Measurements from ENCODE around the gene TMEM245. TPM values are rescaled to one million over a fixed set of nuclear protein-coding genes. Genes with fewer than 3 reads are reported as not detected.
A peak's percentile ranks its signal among the peaks of the same experiment; 100 is the strongest.

Gene TMEM245
- total and polyA plus RNA-seq, 2 experiments from 2014 or later = 20.8 to 30.2 TPM

- H3K4me3 ChIP-seq = no peak overlapping the region
- WGBS, 2 experiments (ENCODE audit: low coverage in 1 of 2, low lambda C conversion rate in 2 of 2, missing lambda C conversion rate in 2 of 2) = 80 to 81% methylated on average over 2 of the region's 2 CpGs
- no peak overlapping the region for H3K27ac ChIP-seq
- no peaks in the 10 kb centered on the region for H3K36me3 ChIP-seq (ENCODE audit: low read depth)
- H3K9me3 ChIP-seq (ENCODE audit: low read depth) = no peaks in the 10 kb centered on the region
- H3K27me3 ChIP-seq (replicated peaks; ENCODE audit: insufficient read depth) = no peaks in the 10 kb centered on the region
- peaks cover 2% of the 10 kb centered on the region for H3K79me2 ChIP-seq (ENCODE audit: insufficient read depth)
- H3K4me2 ChIP-seq (ENCODE audit: unreplicated experiment) = no peak overlapping the region
- no peak for TF ChIP-seq EZH2 (IDR thresholded peaks at IDR 0.05; ENCODE audit: insufficient read depth, poor library complexity, severe bottlenecking)
- TF ChIP-seq EZH2phosphoT487 (IDR thresholded peaks at IDR 0.05; ENCODE audit: insufficient read depth, low read depth) = no peak
- H4K20me1 ChIP-seq (ENCODE audit: insufficient read depth) = no peaks in the 10 kb centered on the region
- H3K9ac ChIP-seq = no peak overlapping the region
- H3K9me2 ChIP-seq (ENCODE audit: insufficient read depth) = no peaks in the 10 kb centered on the region
- H3K4me1 ChIP-seq (ENCODE audit: insufficient read depth) = peaks cover 4% of the 10 kb centered on the region
- no peak overlapping the region for H2AFZ ChIP-seq
- in situ Hi-C loops (cut with MboI) = no loop called here
- DNase-seq = no peak
- H3F3A ChIP-seq (ENCODE audit: insufficient read depth) = no peaks in the 10 kb centered on the region
Measured at GRCh38 chr9:109124121-109124520, 4.4 kb upstream of the TMEM245 start.

GRCh38 chr9:109122726-109123621, 3.2 kb upstream of the TMEM245 start:
- in situ Hi-C loops (cut with MboI) = no loop called here
- H3F3A ChIP-seq (ENCODE audit: insufficient read depth) = no peaks in the 10 kb centered on the region; the same call in none of the 2 replicates
- no peak overlapping the region for H3K9ac ChIP-seq
- no peaks in the 10 kb centered on the region for H3K9me2 ChIP-seq (ENCODE audit: insufficient read depth)
- 68 to 75% methylated on average over 12 of the region's 12 CpGs for WGBS, 2 experiments (ENCODE audit: low coverage in 1 of 2, low lambda C conversion rate in 2 of 2, missing lambda C conversion rate in 2 of 2)
- no peaks in the 10 kb centered on the region for H3K27me3 ChIP-seq (replicated peaks; ENCODE audit: insufficient read depth)
- no peaks in the 10 kb centered on the region for H3K9me3 ChIP-seq (ENCODE audit: low read depth)
- no peak overlapping the region for H3K4me3 ChIP-seq
- H3K27ac ChIP-seq = no peak overlapping the region
- peaks cover 11% of the 10 kb centered on the region for H3K4me1 ChIP-seq (ENCODE audit: insufficient read depth)
- TF ChIP-seq EZH2 (IDR thresholded peaks at IDR 0.05; ENCODE audit: insufficient read depth, poor library complexity, severe bottlenecking) (no peak), EZH2phosphoT487 (IDR thresholded peaks at IDR 0.05; ENCODE audit: insufficient read depth, low read depth) (no peak)
- peaks cover 14% of the 10 kb centered on the region for H3K79me2 ChIP-seq (ENCODE audit: insufficient read depth)
- no peak for DNase-seq
- H4K20me1 ChIP-seq (ENCODE audit: insufficient read depth) = 0 out of 2 replicates have a peak, but pooled peaks cover 6% of the 10 kb centered on the region
- no peak overlapping the region for H2AFZ ChIP-seq
- no peaks in the 10 kb centered on the region for H3K36me3 ChIP-seq (ENCODE audit: low read depth)
- H3K4me2 ChIP-seq (ENCODE audit: unreplicated experiment) = no peak overlapping the region

GRCh38 chr9:109121232-109121796, 1.6 kb upstream of the TMEM245 start:
- H3K27ac ChIP-seq = no peak overlapping the region
- no peaks in the 10 kb centered on the region for H3K9me3 ChIP-seq (ENCODE audit: low read depth)
- in situ Hi-C loops (cut with MboI) = no loop called here
- 0 out of 2 replicates have a peak, but pooled peaks cover 10% of the 10 kb centered on the region for H4K20me1 ChIP-seq (ENCODE audit: insufficient read depth)
- no peak for TF ChIP-seq EZH2 (IDR thresholded peaks at IDR 0.05; ENCODE audit: insufficient read depth, poor library complexity, severe bottlenecking)
- no peak for TF ChIP-seq EZH2phosphoT487 (IDR thresholded peaks at IDR 0.05; ENCODE audit: insufficient read depth, low read depth)
- H3K36me3 ChIP-seq (ENCODE audit: low read depth) = no peaks in the 10 kb centered on the region
- H3K9me2 ChIP-seq (ENCODE audit: insufficient read depth) = no peaks in the 10 kb centered on the region
- no peak overlapping the region for H3K9ac ChIP-seq
- no peak for DNase-seq
- H3F3A ChIP-seq (ENCODE audit: insufficient read depth) = no peaks in the 10 kb centered on the region; the same call in none of the 2 replicates
- H3K4me2 ChIP-seq (ENCODE audit: unreplicated experiment) = no peak overlapping the region
- no peaks in the 10 kb centered on the region for H3K27me3 ChIP-seq (replicated peaks; ENCODE audit: insufficient read depth)
- H3K4me3 ChIP-seq = no peak overlapping the region
- H2AFZ ChIP-seq = no peak overlapping the region
- 80 to 81% methylated on average over 11 of the region's 11 CpGs for WGBS, 2 experiments (ENCODE audit: low coverage in 1 of 2, low lambda C conversion rate in 2 of 2, missing lambda C conversion rate in 2 of 2)
- H3K4me1 ChIP-seq (ENCODE audit: insufficient read depth) = peaks cover 18% of the 10 kb centered on the region
- H3K79me2 ChIP-seq (ENCODE audit: insufficient read depth) = peaks cover 30% of the 10 kb centered on the region

- Histone ChIP-seq H3K9ac (peak overlapping the region; percentile 49; the same call in 1 of the 2 replicates), H3K36me3 (ENCODE audit: low read depth) (no peaks in the 10 kb centered on the region), H2AFZ (peak overlapping the region; percentile 88), H3K4me3 (peak overlapping the region; percentile 49), H3K79me2 (ENCODE audit: insufficient read depth) (peaks cover 40% of the 10 kb centered on the region), H3K9me3 (ENCODE audit: low read depth) (no peaks in the 10 kb centered on the region), H3F3A (ENCODE audit: insufficient read depth) (no peaks in the 10 kb centered on the region; the same call in none of the 2 replicates), H4K20me1 (ENCODE audit: insufficient read depth) (0 out of 2 replicates have a peak, but pooled peaks cover 10% of the 10 kb centered on the region), H3K27me3 (replicated peaks; ENCODE audit: insufficient read depth) (no peaks in the 10 kb centered on the region), H3K4me1 (ENCODE audit: insufficient read depth) (peaks cover 18% of the 10 kb centered on the region), H3K27ac (no peak overlapping the region), H3K4me2 (ENCODE audit: unreplicated experiment) (peak overlapping the region; percentile 73), H3K9me2 (ENCODE audit: insufficient read depth) (no peaks in the 10 kb centered on the region)
- TF ChIP-seq EZH2phosphoT487 (IDR thresholded peaks at IDR 0.05; ENCODE audit: insufficient read depth, low read depth) (no peak), EZH2 (IDR thresholded peaks at IDR 0.05; ENCODE audit: insufficient read depth, poor library complexity, severe bottlenecking) (no peak)
- no peak for DNase-seq
- WGBS, 2 experiments (ENCODE audit: low coverage in 1 of 2, low lambda C conversion rate in 2 of 2, missing lambda C conversion rate in 2 of 2) = 27 to 30% methylated on average over 13 of the region's 13 CpGs
- in situ Hi-C loops (cut with MboI) = no loop called here
Measured at GRCh38 chr9:109120204-109120789, 550 bp upstream of the TMEM245 start.

All from GM23248 (cell line).